Loucy (cell line): Measurements from ENCODE around the gene MAPT.
"Not testable (repeated sequence)": the region's sequence is repeated elsewhere in the genome, so short reads cannot be mapped to it uniquely, and the experiment has no call there.

Experiments
- H2AFZ ChIP-seq: fragments of 200-600 bp; sonication (generic); 2 replicates; pipeline ENCODE4 v1.6.0; 2016; ENCODE audit warnings: antibody characterized with exemption, mild to moderate bottlenecking, low read length, moderate library complexity
- H3F3A ChIP-seq: fragments of 200-600 bp; 2 replicates; pipeline ENCODE4 v1.6.0; 2016; ENCODE audit warnings: antibody characterized with exemption, low read depth, mild to moderate bottlenecking
- H3K27me3 ChIP-seq: fragments of 200-600 bp; sonication (generic); 2 replicates; pipeline ENCODE4 v1.6.1; 2014; ENCODE audit warnings: low read length, mild to moderate bottlenecking; ENCODE audit not compliant: insufficient read depth, poor library complexity, severe bottlenecking
- H3K36me3 ChIP-seq: fragments of 200-600 bp; sonication (generic); 2 replicates; pipeline ENCODE4 v1.6.1; 2016; ENCODE audit warnings: low read length; ENCODE audit not compliant: insufficient read depth
- H3K4me1 ChIP-seq: fragments of 200-600 bp; sonication (generic); 2 replicates; pipeline ENCODE4 v1.5.1; 2014; ENCODE audit warnings: low read length, mild to moderate bottlenecking; ENCODE audit not compliant: insufficient read depth, poor library complexity, severe bottlenecking
- H3K4me2 ChIP-seq: fragments of 200-600 bp; sonication (generic); 2 replicates; pipeline ENCODE4 v1.6.0; 2014; ENCODE audit warnings: antibody characterized with exemption, low read length, low read depth, mild to moderate bottlenecking; ENCODE audit not compliant: poor library complexity, severe bottlenecking
- H3K4me3 ChIP-seq: fragments of 200-600 bp; sonication (generic); 2 replicates; pipeline ENCODE4 v1.5.1; 2014; ENCODE audit warnings: low read length, mild to moderate bottlenecking, mixed read lengths; ENCODE audit not compliant: poor library complexity, severe bottlenecking
- H3K79me2 ChIP-seq: fragments of 200-600 bp; sonication (generic); 2 replicates; pipeline ENCODE4 v1.6.1; 2014; ENCODE audit warnings: low read length; ENCODE audit not compliant: insufficient read depth
- H3K9ac ChIP-seq: fragments of 200-600 bp; sonication (generic); 2 replicates; pipeline ENCODE4 v1.6.0; 2014; ENCODE audit warnings: mild to moderate bottlenecking, low read depth, low read length, moderate library complexity; ENCODE audit not compliant: poor library complexity, severe bottlenecking
- H3K9me2 ChIP-seq: fragments of 200-600 bp; sonication (generic); replicated peaks from 2 replicates; pipeline ENCODE4 v1.6.1; 2016; ENCODE audit warnings: low read depth, low read length, mixed read lengths
- H3K9me3 ChIP-seq: fragments of 200-600 bp; sonication (generic); 2 replicates; pipeline ENCODE4 v1.6.1; 2014; ENCODE audit warnings: mild to moderate bottlenecking, antibody characterized with exemption, low read length, low read depth; ENCODE audit not compliant: insufficient read depth
- H4K20me1 ChIP-seq: fragments of 200-600 bp; sonication (generic); 2 replicates; pipeline ENCODE4 v1.6.0; 2014; ENCODE audit warnings: antibody characterized with exemption, low read length, mild to moderate bottlenecking; ENCODE audit not compliant: insufficient read depth, poor library complexity, severe bottlenecking
- CTCF ChIP-seq: fragments of 200-600 bp; sonication (generic); conservative IDR thresholded peaks from 2 replicates; pipeline ENCODE4 v1.5.1; 2014; ENCODE audit warnings: mild to moderate bottlenecking, antibody characterized with exemption, low read length
- EZH2phosphoT487 ChIP-seq: fragments of 200-600 bp; IDR thresholded peaks from 2 replicates; pipeline ENCODE4 v1.6.1; 2018; ENCODE audit warnings: antibody characterized with exemption, mild to moderate bottlenecking, moderate library complexity, borderline replicate concordance

Gene MAPT

GRCh38 chr17:46002311-46002972 is 108.1 kb downstream of the MAPT start:
- no peaks in the 10 kb centered on the region for H3K79me2 ChIP-seq
- H3K9me3 ChIP-seq, result no peaks in the 10 kb centered on the region
- no peaks in the 10 kb centered on the region for H3K4me1 ChIP-seq
- no peak overlapping the region for H2AFZ ChIP-seq
- H3K4me2 ChIP-seq, result no peak overlapping the region
- no peaks in the 10 kb centered on the region for H3F3A ChIP-seq
- H3K27me3 ChIP-seq, result no peaks in the 10 kb centered on the region
- H3K9ac ChIP-seq, result no peak overlapping the region
- H3K36me3 ChIP-seq, result no peaks in the 10 kb centered on the region
- no peaks in the 10 kb centered on the region for H3K9me2 ChIP-seq
- TF ChIP-seq CTCF (peak; percentile 86), EZH2phosphoT487 (no peak)
- H3K4me3 ChIP-seq, result no peak overlapping the region
- H4K20me1 ChIP-seq, result no peaks in the 10 kb centered on the region

- H3K4me2 ChIP-seq, result no peak overlapping the region
- no peaks in the 10 kb centered on the region for H3K9me2 ChIP-seq
- no peaks in the 10 kb centered on the region for H3K36me3 ChIP-seq
- no peak for TF ChIP-seq EZH2phosphoT487
- TF ChIP-seq CTCF, result no peak
- H3K4me3 ChIP-seq, result no peak overlapping the region
- no peaks in the 10 kb centered on the region for H3K79me2 ChIP-seq
- H3K9me3 ChIP-seq, result no peaks in the 10 kb centered on the region
- H3K27me3 ChIP-seq, result no peaks in the 10 kb centered on the region
- no peaks in the 10 kb centered on the region for H3K4me1 ChIP-seq
- H2AFZ ChIP-seq, result 0 out of 2 replicates have a peak overlapping the region, but pooled peaks have one; percentile 19
- no peaks in the 10 kb centered on the region for H4K20me1 ChIP-seq
- no peak overlapping the region for H3K9ac ChIP-seq
- no peaks in the 10 kb centered on the region for H3F3A ChIP-seq
Observed at GRCh38 chr17:46002973-46003316, 108.6 kb downstream of the MAPT start.

- no peaks in the 10 kb centered on the region for H3K27me3 ChIP-seq
- no peaks in the 10 kb centered on the region for H3K79me2 ChIP-seq
- no peak overlapping the region for H3K9ac ChIP-seq
- H3K36me3 ChIP-seq, result no peaks in the 10 kb centered on the region
- no peak overlapping the region for H3K4me3 ChIP-seq
- no peaks in the 10 kb centered on the region for H3F3A ChIP-seq
- no peak overlapping the region for H3K4me2 ChIP-seq
- no peak overlapping the region for H2AFZ ChIP-seq
- no peaks in the 10 kb centered on the region for H3K9me3 ChIP-seq
- no peaks in the 10 kb centered on the region for H3K4me1 ChIP-seq
- H4K20me1 ChIP-seq, result no peaks in the 10 kb centered on the region
- no peak for TF ChIP-seq EZH2phosphoT487
- TF ChIP-seq CTCF, result no peak
- H3K9me2 ChIP-seq, result no peaks in the 10 kb centered on the region
Observed at GRCh38 chr17:46003907-46004748, 109.8 kb downstream of the MAPT start.

- not testable (repeated sequence) for H4K20me1 ChIP-seq, H3K4me1 ChIP-seq, H3K9me2 ChIP-seq, H3K4me3 ChIP-seq, H3K79me2 ChIP-seq, H3K9me3 ChIP-seq, H3K9ac ChIP-seq, H3K4me2 ChIP-seq, H3K36me3 ChIP-seq, H3K27me3 ChIP-seq, H2AFZ ChIP-seq, H3F3A ChIP-seq
Observed at GRCh38 chr17:46006082-46006481, 111.7 kb downstream of the MAPT start.
